OCI-LY3 (cell line): ENCODE measurements around the gene KAT7.

ENCODE experiments used
- CTCF ChIP-seq: fragments of 200-600, 300-600 bp; sonication (generic); IDR thresholded peaks from 2 replicates; pipeline ENCODE4 v1.5.1; 2014; ENCODE audit warnings: antibody characterized with exemption, low read length, low read depth
- EZH2phosphoT487 ChIP-seq: fragments of 200-600 bp; shearing (Covaris generic); IDR thresholded peaks from 2 replicates; pipeline ENCODE4 v1.6.1; 2018; ENCODE audit warnings: antibody characterized with exemption, mixed run types, low read depth

DNA sequence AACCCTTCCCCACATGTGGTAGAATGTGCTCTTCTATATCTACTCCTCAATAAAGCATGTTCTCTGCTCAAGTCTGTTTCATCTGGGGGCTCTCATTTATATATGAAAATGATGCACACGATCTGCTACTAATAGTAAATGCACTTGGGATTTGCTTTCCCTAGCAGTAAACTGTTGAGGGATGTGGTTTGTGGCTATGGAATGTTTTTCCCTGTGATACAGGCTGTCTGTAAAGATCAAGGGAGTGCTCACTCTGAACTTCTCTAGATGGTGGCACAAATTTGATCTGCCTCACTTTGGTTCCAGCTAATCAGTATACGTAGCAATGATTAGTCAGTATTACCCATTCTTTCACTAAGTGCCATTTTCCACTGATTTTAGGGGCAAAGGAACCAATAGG is 40.5 kb downstream of the KAT7 start:
- TF ChIP-seq CTCF (no peak), EZH2phosphoT487 (no peak)
